PFSK-1 (cell line): ENCODE measurements around the gene ETHE1.
A peak's percentile ranks its signal among the peaks of the same experiment; 100 is the strongest.

Experiments
- POLR2AphosphoS5 ChIP-seq: IDR thresholded peaks from 2 replicates; pipeline ENCODE4 v1.6.1; 2012; ENCODE audit warnings: low read depth, mild to moderate bottlenecking, control low read depth, low read length, moderate library complexity
- REST ChIP-seq, 2 experiments: IDR thresholded peaks; 2 replicates each; pipeline versions ENCODE4 v1.6.1 to v1.8.0; 2011 to 2012; ENCODE audit warnings: low read depth in 2 of 2, low read length in 2 of 2, control low read depth in 1 of 2, inconsistent platforms in 1 of 2, mild to moderate bottlenecking in 1 of 2, moderate library complexity in 1 of 2; ENCODE audit not compliant: insufficient read depth in 1 of 2
- SIN3A ChIP-seq: IDR thresholded peaks from 2 replicates; pipeline ENCODE4 v1.6.1; 2012; ENCODE audit warnings: mild to moderate bottlenecking, low read length, moderate library complexity, borderline replicate concordance; ENCODE audit not compliant: insufficient read depth
- TAF1 ChIP-seq: IDR thresholded peaks from 2 replicates; pipeline ENCODE4 v1.6.1; 2012; ENCODE audit warnings: low read length, control low read depth, borderline replicate concordance; ENCODE audit not compliant: insufficient read depth

GRCh38 chr19:43574424-43575155 is 47.6 kb upstream of the ETHE1 start:
- TF ChIP-seq TAF1, result no peak
- peak; percentile 52; the same call in 1 of the 2 replicates for TF ChIP-seq POLR2AphosphoS5
- TF ChIP-seq REST (IDR thresholded peaks at IDR 0.05; ENCODE audit: insufficient read depth in 1 of 2, low read depth in 2 of 2, low read length in 2 of 2), result no peak
- TF ChIP-seq SIN3A, result no peak
